SH-SY5Y (cell line): ENCODE data around the gene GRK1.

Experiments used
- GATA2 ChIP-seq: IDR thresholded peaks from 2 replicates; pipeline ENCODE4 v1.6.1; 2011; ENCODE audit warnings: mild to moderate bottlenecking, low read depth, low read length
- GATA3 ChIP-seq: IDR thresholded peaks from 2 replicates; pipeline ENCODE4 v1.6.1; 2011; ENCODE audit warnings: low read depth, mild to moderate bottlenecking, low read length, moderate library complexity

The GRK1 gene

DNA sequence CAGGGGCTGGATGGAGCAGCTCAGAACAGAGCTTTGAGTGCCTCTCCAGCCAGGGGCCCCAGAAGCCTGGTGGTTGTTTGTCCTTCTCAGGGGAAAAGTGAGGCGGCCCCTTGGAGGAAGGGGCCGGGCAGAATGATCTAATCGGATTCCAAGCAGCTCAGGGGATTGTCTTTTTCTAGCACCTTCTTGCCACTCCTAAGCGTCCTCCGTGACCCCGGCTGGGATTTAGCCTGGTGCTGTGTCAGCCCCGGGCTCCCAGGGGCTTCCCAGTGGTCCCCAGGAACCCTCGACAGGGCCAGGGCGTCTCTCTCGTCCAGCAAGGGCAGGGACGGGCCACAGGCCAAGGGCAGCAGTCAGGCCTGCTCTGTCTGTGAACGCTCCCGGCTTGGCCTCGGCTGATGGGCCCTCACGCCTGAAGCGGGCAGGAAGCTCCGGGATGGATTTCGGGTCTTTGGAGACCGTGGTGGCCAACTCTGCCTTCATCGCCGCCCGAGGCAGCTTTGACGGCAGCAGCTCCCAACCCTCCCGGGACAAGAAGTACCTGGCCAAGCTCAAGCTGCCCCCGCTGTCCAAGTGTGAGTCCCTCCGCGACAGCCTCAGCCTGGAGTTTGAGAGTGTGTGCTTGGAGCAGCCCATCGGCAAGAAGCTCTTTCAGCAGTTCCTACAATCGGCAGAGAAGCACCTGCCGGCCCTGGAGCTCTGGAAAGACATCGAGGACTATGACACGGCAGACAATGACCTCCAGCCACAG, at the start of gene GRK1:
Gene GRK1 (plus strand): TSS at position 269 of the 751 bp plus-strand sequence. CDS start 168 bp downstream, at position 437.
- TF ChIP-seq GATA2 (no peak), GATA3 (no peak)

DNA sequence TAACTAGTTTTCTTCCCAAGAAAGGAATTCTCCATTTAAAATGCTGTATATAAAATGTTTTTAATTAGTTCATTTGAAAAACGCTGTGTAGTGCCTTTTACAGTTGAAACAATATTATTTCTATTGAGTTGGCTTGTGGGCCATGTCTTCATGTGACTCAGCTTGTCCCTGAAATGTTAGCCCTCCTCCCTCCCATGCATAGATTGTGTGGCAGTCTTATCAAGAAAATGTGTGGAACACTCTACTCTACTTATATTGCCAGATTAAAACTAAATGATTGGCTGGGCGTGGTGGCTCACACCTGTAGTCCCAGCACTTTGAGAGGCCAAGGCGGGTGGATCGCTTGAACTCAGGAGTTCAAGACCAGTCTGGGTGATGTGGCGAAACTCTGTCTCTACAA, 49.1 kb upstream of the GRK1 start:
- TF ChIP-seq GATA2 (no peak), GATA3 (no peak)

DNA sequence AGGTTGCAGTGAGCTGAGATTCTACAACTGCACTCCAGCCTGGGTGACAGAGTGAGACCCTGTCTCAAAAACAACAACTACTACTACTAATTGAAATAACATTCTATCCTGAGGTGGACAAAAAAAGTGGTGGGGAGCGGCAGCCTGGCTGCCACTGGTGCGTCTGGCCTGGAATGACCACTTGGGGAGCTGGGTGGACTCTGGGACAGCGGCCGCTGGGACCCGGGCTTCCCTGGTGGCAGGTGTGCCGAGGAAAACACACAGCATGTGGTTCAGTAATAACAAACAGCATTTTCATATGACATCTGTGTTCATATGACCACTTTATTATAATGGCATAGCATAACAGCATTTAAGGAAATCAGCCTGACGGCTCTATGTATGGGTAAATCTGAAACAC, 48.6 kb upstream of the GRK1 start:
- no peak for TF ChIP-seq GATA3
- no peak for TF ChIP-seq GATA2

DNA sequence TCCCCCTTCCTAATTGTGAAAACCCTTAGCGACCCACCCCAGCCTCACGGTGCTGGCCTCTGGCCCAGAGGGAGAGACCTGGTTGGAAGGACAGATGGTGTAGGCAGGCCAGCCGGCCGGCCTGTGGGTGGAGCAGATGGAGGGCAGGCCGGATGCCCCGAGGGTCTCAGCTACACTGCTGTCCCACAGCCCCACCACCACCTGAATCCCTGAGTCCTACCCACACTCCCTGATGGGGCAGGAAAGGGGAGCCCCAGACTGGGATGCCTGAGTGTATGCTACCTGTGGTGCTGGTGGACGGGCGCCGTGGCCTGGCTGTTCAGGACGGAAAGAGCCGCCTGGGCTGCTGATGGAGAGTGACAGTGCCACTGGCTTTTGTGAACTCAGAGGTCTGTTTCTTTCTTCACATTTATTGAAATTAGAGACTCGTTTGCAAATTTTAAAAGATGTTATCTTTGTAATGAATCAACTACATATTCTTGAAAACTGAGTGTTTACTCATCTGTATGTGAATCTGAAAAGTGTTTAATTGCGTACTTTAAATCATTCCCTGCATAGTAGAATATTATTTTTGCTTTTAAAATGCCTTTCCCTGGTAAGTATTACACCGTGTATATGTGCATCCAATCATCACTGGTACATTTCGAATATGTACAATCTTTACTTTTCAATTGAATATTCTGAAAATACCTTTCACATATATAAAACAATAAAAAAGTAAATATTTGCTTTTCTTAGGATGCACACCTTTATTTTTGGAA, 46.8 kb upstream of the GRK1 start:
- TF ChIP-seq GATA2 (no peak), GATA3 (no peak)

- no peak for TF ChIP-seq GATA3
- TF ChIP-seq GATA2, result no peak
These were observed 46.0 kb upstream of the GRK1 start for GRCh38 chr13:113621046-113621445.

DNA sequence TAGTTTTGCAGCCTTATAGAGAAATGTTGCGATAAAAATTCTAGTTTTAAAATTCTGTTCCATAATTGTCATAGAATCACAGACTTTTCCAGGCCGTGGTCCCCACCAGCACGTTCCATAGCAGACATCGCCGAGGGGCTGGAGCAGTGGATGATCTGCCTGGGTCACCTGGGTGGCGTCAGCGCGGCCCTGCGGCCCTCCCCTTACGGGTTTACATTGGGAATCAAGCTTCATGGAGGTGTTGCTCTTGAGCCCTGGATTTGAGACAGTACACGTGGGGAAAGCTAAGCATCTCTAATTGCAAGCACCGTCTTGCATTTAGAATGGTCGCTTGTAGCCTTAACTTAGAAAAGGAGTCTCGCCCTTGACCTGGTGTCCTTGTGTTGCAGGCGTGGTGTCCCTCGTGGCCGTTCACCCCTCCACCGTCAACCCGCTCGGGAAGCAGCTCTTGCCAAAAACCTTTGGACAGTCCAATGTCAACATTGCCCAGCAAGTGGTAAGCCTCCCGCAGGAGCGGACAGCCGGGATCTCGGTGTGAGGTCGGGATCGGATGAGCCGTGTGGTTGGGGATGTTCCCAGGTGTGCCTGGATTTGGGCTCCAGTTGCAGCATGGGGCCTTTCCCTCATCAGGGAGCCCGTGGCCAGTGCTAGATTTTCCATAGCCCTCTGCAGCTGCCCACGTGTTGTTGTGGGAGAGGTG, 44.1 kb upstream of the GRK1 start:
- no peak for TF ChIP-seq GATA3
- no peak for TF ChIP-seq GATA2

DNA sequence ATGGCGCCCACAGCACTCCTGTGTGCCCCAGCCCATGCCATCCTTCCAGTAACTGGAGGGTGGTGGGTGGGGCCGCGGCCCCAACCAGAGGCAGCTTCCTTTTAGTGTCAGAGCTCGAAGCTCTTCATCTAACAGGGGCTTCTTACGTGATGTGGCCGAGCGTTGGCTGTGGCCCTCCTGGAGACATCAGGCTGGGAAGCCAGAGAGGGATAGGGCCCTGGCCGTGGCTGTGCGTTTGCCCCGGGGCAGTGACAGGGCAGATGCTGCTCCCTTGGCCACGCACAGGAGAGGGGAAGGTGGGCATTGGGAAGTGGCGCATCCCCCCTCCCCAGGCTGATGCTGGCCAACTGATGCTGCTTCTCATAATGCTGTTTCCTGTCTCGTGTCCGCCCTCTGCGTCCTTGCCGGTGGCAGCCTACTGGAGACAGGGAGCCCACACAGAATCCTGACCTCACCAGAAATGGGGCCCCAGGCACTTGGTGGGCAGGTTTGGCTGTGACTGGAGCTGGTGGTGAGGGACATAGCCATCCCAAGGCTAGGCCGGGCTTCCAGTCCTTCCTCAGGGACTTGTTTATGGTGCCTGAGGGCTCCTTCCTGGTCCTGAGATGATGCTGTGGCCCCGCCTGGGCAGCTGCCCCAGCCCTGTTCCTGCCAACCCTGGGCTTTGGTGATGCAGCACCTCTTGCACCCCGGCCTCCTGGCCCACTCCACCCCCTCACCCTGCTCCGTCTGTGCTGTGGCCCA, 43.4 kb upstream of the GRK1 start:
- no peak for TF ChIP-seq GATA3
- no peak for TF ChIP-seq GATA2

DNA sequence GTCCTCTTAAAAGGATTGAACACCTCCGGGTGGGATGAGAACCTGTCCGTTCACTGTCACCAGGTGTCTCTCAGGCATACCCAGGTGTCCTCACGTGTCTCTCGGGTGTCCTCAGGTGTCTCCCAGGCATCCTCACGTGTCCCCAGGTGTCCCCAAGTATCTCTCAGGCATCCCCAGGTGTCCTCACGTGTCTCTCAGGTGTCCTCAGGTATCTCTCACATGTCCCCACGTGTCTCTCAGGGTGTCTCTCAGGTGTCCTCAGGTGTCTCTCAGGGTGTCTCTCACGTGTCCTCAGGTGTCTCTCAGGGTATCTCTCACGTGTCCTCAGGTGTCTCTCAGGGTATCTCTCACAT, 42.8 kb upstream of the GRK1 start:
- TF ChIP-seq GATA2 (no peak), GATA3 (no peak)

GRCh38 chr13:113625965-113626721, 40.9 kb upstream of the GRK1 start:
- no peak for TF ChIP-seq GATA3
- no peak for TF ChIP-seq GATA2

GRCh38 chr13:113627136-113627535, 39.9 kb upstream of the GRK1 start:
- TF ChIP-seq GATA2, result no peak
- no peak for TF ChIP-seq GATA3

GRCh38 chr13:113628291-113629270, 38.4 kb upstream of the GRK1 start:
- TF ChIP-seq GATA3, result no peak
- TF ChIP-seq GATA2, result no peak

- TF ChIP-seq GATA2, result no peak
- TF ChIP-seq GATA3, result no peak
These were observed 37.2 kb upstream of the GRK1 start for GRCh38 chr13:113629866-113630265.

DNA sequence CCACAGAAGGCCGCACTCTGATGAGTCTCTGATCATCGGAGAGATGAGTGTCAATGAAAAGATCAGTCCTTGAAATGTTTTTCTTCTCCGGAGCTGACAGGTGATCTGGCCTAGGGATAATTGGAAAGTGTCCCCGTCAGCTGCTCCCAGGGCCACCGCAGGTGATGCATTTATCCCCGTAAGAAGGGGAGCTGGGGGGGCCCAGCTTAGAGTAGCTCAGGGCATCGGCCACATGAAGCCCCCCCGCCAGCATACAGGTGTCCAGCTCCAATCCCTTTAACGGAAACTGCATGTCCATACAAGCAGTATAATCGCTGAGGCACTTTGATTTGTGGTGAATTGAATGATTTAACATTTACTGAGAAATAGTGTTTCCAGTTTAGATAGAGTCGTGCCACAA, 36.7 kb upstream of the GRK1 start:
- TF ChIP-seq GATA3 (no peak), GATA2 (no peak)
